ENCODE results near the gene SLC5A5. TPM values are rescaled to one million over a fixed set of nuclear protein-coding genes. Genes with fewer than 3 reads are reported as not detected.
"Not testable (repeated sequence)": the region's sequence is repeated elsewhere in the genome, so short reads cannot be mapped to it uniquely, and the experiment has no call there.

Gene SLC5A5
- polyA plus RNA-seq, 3 donors from 2014 or later = 0.75 to 1.4 TPM; not detected in 1

GRCh38 chr19:17869114-17869608 is 2.6 kb upstream of the SLC5A5 start:
- Mint-ChIP-seq H3K27me3 (ENCODE audit: low read depth in 3 of 3) (peaks cover 2 to 12% (median 9%) of the 10 kb centered on the region in 3 donors), H3K4me1 (peaks cover 0 to 8% of the 10 kb centered on the region in 2 donors), H3K36me3 (peaks cover 0 to 4% (median 0%) of the 10 kb centered on the region in 3 donors), H3K9me3 (no peaks in the 10 kb centered on the region), H3K27ac (no peak overlapping the region), H3K4me3 (no peak overlapping the region)
- no peak for DNase-seq

- H3K27ac Mint-ChIP-seq = no peak overlapping the region
- no peak for DNase-seq
- no peaks in the 10 kb centered on the region for H3K9me3 Mint-ChIP-seq
- peaks cover 6 to 11% of the 10 kb centered on the region in 2 donors for H3K4me1 Mint-ChIP-seq
- no peaks in the 10 kb centered on the region for H3K36me3 Mint-ChIP-seq
- H3K27me3 Mint-ChIP-seq (ENCODE audit: low read depth in 3 of 3) = peaks cover 5 to 17% (median 11%) of the 10 kb centered on the region in 3 donors
- H3K4me3 Mint-ChIP-seq = peak overlapping the region in 1 of 5 donors; percentile 35
Observed at GRCh38 chr19:17871032-17871877, 490 bp upstream of the SLC5A5 start.

GRCh38 chr19:17872251-17873001 is 681 bp downstream of the SLC5A5 start:
- H3K27ac Mint-ChIP-seq = peak overlapping the region in 1 of 6 donors; percentile 17
- H3K9me3 Mint-ChIP-seq = no peaks in the 10 kb centered on the region
- peaks cover 5 to 17% (median 11%) of the 10 kb centered on the region in 3 donors for H3K27me3 Mint-ChIP-seq (ENCODE audit: low read depth in 3 of 3)
- H3K36me3 Mint-ChIP-seq = no peaks in the 10 kb centered on the region
- H3K4me3 Mint-ChIP-seq = peak overlapping the region in 3 of 5 donors; percentile 39 to 56 (median 42)
- H3K4me1 Mint-ChIP-seq = peaks cover 6 to 11% of the 10 kb centered on the region in 2 donors
- DNase-seq = no peak

- H3K27me3 Mint-ChIP-seq (ENCODE audit: low read depth in 3 of 3) = peaks cover 5 to 17% (median 11%) of the 10 kb centered on the region in 3 donors
- H3K36me3 Mint-ChIP-seq = no peaks in the 10 kb centered on the region
- peak overlapping the region; percentile 57 to 73 (median 68) for H3K4me3 Mint-ChIP-seq
- no peak overlapping the region for H3K27ac Mint-ChIP-seq
- peak in 2 of 3 donors; percentile 30 to 34 for DNase-seq
- no peaks in the 10 kb centered on the region for H3K9me3 Mint-ChIP-seq
- H3K4me1 Mint-ChIP-seq = peaks cover 6 to 11% of the 10 kb centered on the region in 2 donors
Observed at GRCh38 chr19:17873786-17874757, 2.3 kb downstream of the SLC5A5 start.

GRCh38 chr19:17874758-17875135 is 3.0 kb downstream of the SLC5A5 start:
- Mint-ChIP-seq H3K9me3 (no peaks in the 10 kb centered on the region), H3K27me3 (ENCODE audit: low read depth in 3 of 3) (peaks cover 5 to 17% (median 11%) of the 10 kb centered on the region in 3 donors), H3K36me3 (no peaks in the 10 kb centered on the region), H3K27ac (no peak overlapping the region), H3K4me1 (peaks cover 6 to 11% of the 10 kb centered on the region in 2 donors), H3K4me3 (peak overlapping the region; percentile 57 to 73 (median 64))
- no peak for DNase-seq

- Mint-ChIP-seq H3K27ac (no peak overlapping the region), H3K4me3 (no peak overlapping the region), H3K27me3 (ENCODE audit: low read depth in 3 of 3) (peaks cover 2 to 10% (median 5%) of the 10 kb centered on the region in 3 donors), H3K9me3 (no peaks in the 10 kb centered on the region), H3K4me1 (peaks cover 5 to 6% of the 10 kb centered on the region in 2 donors), H3K36me3 (no peaks in the 10 kb centered on the region)
- no peak for DNase-seq
Observed at GRCh38 chr19:17877696-17878095, 6.0 kb downstream of the SLC5A5 start.

- H3K4me3 Mint-ChIP-seq = no peak overlapping the region
- peaks cover 2 to 4% of the 10 kb centered on the region in 2 donors for H3K4me1 Mint-ChIP-seq
- no peak for DNase-seq
- no peaks in the 10 kb centered on the region for H3K9me3 Mint-ChIP-seq
- H3K27me3 Mint-ChIP-seq (ENCODE audit: low read depth in 3 of 3) = peaks cover 2 to 3% (median 3%) of the 10 kb centered on the region in 3 donors
- H3K27ac Mint-ChIP-seq = no peak overlapping the region
- H3K36me3 Mint-ChIP-seq = no peaks in the 10 kb centered on the region
Observed at GRCh38 chr19:17879466-17879865, 7.7 kb downstream of the SLC5A5 start.

- no peak for DNase-seq
- Mint-ChIP-seq H3K4me3 (no peak overlapping the region), H3K36me3 (no peaks in the 10 kb centered on the region), H3K27ac (no peak overlapping the region), H3K9me3 (no peaks in the 10 kb centered on the region), H3K4me1 (no peaks in the 10 kb centered on the region), H3K27me3 (ENCODE audit: low read depth in 3 of 3) (no peaks in the 10 kb centered on the region)
Observed at GRCh38 chr19:17881701-17882100, 10.0 kb downstream of the SLC5A5 start.

GRCh38 chr19:17883627-17884410 is 12.1 kb downstream of the SLC5A5 start:
- Mint-ChIP-seq H3K36me3 (no peaks in the 10 kb centered on the region), H3K27ac (no peak overlapping the region), H3K27me3 (ENCODE audit: low read depth in 3 of 3) (no peaks in the 10 kb centered on the region), H3K4me3 (no peak overlapping the region), H3K4me1 (no peaks in the 10 kb centered on the region), H3K9me3 (no peaks in the 10 kb centered on the region)
- no peak for DNase-seq

- DNase-seq = no peak
- Mint-ChIP-seq H3K36me3 (no peaks in the 10 kb centered on the region), H3K27me3 (ENCODE audit: low read depth in 3 of 3) (peaks cover 0 to 7% (median 0%) of the 10 kb centered on the region in 3 donors), H3K4me1 (no peaks in the 10 kb centered on the region), H3K4me3 (no peak overlapping the region), H3K9me3 (no peaks in the 10 kb centered on the region), H3K27ac (no peak overlapping the region)
Observed at GRCh38 chr19:17886515-17886914, 14.8 kb downstream of the SLC5A5 start.

GRCh38 chr19:17887221-17887620 is 15.5 kb downstream of the SLC5A5 start:
- H3K27me3 Mint-ChIP-seq (ENCODE audit: low read depth in 3 of 3); H3K9me3 Mint-ChIP-seq; H3K4me1 Mint-ChIP-seq; H3K36me3 Mint-ChIP-seq; DNase-seq; H3K27ac Mint-ChIP-seq; H3K4me3 Mint-ChIP-seq: not testable (repeated sequence)

GRCh38 chr19:17888260-17888659 is 16.5 kb downstream of the SLC5A5 start:
- no peaks in the 10 kb centered on the region for H3K4me1 Mint-ChIP-seq
- no peak overlapping the region for H3K27ac Mint-ChIP-seq
- no peak overlapping the region for H3K4me3 Mint-ChIP-seq
- no peaks in the 10 kb centered on the region for H3K36me3 Mint-ChIP-seq
- DNase-seq = no peak
- H3K9me3 Mint-ChIP-seq = no peaks in the 10 kb centered on the region
- H3K27me3 Mint-ChIP-seq (ENCODE audit: low read depth in 3 of 3) = peaks cover 0 to 12% (median 1%) of the 10 kb centered on the region in 3 donors
